Measurements from ENCODE around the gene RNASET2.
"Not testable (repeated sequence)": the region's sequence is repeated elsewhere in the genome, so short reads cannot be mapped to it uniquely, and the experiment has no call there.

The RNASET2 gene

GRCh38 chr6:166901626-166902025 lies 54.7 kb downstream of the RNASET2 start:
- DNase-seq = no peak

DNA sequence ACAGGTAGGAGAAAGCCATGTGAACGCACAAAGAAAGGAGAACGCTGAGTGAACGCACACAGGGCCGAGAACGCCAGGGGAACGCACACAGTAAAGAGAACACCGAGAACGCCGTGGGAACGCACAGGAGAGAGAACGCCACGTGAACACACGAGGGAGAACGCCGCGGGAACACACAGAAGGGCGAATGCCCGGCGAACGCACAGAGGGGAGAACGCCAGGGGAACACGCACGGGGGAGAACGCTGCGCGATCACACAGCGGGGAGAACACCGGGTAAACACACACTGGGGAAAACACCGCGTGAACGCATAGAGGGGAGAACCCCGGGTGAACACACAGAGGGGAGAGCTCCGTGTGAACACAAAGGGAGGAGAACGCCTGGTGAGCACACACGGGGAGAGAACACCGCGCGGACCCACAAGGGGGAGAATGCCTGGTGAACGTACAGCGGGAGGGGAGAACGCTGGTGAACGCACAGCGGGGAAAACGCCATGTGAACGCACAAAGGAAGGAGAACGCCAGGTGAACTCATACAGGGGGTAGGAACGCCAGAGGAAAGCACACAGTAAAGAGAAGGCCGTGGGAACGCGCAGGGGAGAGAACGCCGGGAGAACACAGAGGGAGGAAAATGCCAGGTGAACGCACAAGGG lies 55.3 kb downstream of the RNASET2 start:
- no peak for DNase-seq

- no peak for DNase-seq
Observed at GRCh38 chr6:166900130-166900708, 56.1 kb downstream of the RNASET2 start.

- DNase-seq = no peak
Observed at GRCh38 chr6:166898910-166899309, 57.4 kb downstream of the RNASET2 start.

DNA sequence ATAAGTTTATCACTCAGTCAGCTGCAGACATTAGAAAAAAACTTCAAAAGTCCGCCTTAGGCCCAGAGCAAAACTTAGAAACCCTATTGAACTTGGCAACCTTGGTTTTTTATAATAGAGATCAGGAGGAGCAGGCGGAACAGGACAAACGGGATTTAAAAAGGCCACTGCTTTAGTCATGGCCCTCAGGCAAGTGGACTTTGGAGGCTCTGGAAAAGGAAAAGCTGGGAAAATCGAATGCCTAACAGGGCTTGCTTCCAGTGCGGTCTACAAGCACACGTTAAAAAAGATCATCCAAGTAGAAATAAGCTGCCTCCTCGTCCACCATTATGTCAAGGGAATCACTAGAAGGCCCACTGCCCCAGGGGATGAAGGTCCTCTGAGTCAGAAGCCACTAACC lies 61.7 kb downstream of the RNASET2 start:
- DNase-seq = not testable (repeated sequence)

- not testable (repeated sequence) for DNase-seq
Observed at GRCh38 chr6:166892472-166892871, 63.9 kb downstream of the RNASET2 start.

GRCh38 chr6:166886773-166887172 lies 69.6 kb downstream of the RNASET2 start:
- not testable (repeated sequence) for DNase-seq

DNA sequence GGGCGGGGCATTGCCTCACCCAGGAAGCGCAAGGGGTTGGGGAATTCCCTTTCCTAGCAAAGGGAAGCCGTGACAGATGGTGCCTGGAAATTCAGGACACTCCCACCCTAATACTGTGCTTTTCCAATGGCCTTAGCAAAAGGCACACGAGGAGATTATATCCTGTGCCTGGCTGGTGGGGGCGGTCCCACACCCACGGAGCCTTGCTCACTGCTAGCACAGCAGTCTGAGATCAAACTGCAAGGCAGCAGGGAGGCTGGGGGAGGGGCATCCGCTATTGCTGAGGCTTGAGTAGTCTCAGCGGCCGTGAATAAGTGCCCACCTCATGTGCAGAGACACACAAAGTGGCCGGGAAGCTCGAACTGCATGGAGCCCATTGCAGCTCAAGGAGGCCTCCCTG lies 71.4 kb downstream of the RNASET2 start:
- not testable (repeated sequence) for DNase-seq

DNA sequence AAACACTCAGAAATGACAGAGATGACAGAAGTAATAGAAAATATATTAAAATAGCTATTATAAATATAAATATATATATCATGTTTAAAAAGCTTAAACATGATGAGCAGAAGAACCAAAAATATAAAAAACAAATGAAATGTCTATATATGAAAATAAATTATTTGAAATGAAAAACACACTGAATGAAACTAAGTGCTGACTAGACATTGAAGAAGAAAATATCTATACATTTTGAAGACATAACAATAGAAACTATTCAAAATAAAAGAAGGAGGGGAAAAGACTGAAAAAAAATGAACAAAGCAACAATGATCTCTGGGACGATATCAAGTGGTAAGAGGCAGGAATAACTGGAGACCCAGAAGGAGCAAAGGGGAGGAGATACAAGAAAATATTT lies 76.8 kb downstream of the RNASET2 start:
- no peak for DNase-seq
